ENCODE measurements around the gene TNP2. TPM values are rescaled to one million over a fixed set of nuclear protein-coding genes. Genes with fewer than 3 reads are reported as not detected.

The TNP2 gene
- polyA plus RNA-seq, 1 of the 3 experiments (the other 2 are of a cell fraction), result not detected

DNA sequence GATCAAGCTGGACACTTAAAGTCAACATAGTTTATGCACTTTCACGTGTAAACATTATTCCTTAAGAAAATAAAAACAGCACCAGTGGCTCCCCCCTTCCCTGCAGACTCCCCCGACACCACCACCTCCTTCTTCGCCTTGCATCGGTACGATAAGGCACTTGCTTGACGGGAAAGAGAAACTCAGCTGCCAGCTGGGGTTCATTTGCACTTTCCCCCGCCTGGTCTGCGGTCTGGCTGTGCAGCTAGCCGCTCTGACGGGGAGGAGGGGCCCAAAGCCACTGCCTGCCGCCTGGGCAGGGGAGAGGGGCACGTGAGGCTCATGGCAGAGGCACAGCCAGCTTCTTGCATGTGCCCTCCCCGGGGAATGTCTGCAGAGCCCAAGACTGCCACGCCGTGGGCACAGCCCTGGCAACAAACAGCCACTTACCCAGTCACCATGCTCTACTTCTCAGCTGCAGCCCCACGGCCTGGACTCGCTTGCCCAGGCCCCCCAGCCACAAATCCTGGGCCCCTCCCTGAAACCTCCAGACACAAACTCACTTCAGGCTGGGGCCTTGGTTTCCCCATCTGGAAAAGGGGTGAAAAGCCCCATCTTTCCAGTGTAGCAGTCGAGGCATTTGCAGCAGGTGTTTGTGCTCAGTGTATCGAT lies 28.5 kb upstream of the TNP2 start:
- Histone ChIP-seq H3K9ac (no peak overlapping the region), H3F3A (replicated peaks; ENCODE audit: insufficient read depth) (peaks cover 3% of the 10 kb centered on the region), H2AFZ (ENCODE audit: low read depth) (peak overlapping the region; percentile 59; the same call in 1 of the 2 replicates), H3K36me3 (replicated peaks in 1 of 2; ENCODE audit: control insufficient read depth in 1 of 2, insufficient read depth in 2 of 2, low read length in 1 of 2) (no peaks in the 10 kb centered on the region), H3K27me3 (ENCODE audit: insufficient read depth) (no peaks in the 10 kb centered on the region), H3K4me1 (ENCODE audit: control insufficient read depth in 1 of 2, insufficient read depth in 2 of 2, low read depth in 1 of 2, low read length in 1 of 2) (peaks cover 0 to 16% of the 10 kb centered on the region in 2 experiments; a peak in 2 of 4 replicates), H3K27ac (ENCODE audit: low read depth in 2 of 2, low read length in 1 of 2) (peak overlapping the region in 1 of 2 experiments; percentile 86; a peak in 2 of 4 replicates), H3K4me3 (ENCODE audit: low read depth in 2 of 2, low read length in 1 of 2) (0 out of 4 replicates have a peak overlapping the region, but pooled peaks of 1 of the 2 experiments have one; percentile 13), H4K20me1 (ENCODE audit: insufficient read depth) (no peaks in the 10 kb centered on the region), H3K4me2 (peak overlapping the region; percentile 34), H3K79me2 (ENCODE audit: insufficient read depth) (no peaks in the 10 kb centered on the region), H3K9me2 (no peaks in the 10 kb centered on the region), H3K9me3 (no peaks in the 10 kb centered on the region)
- ChIA-PET CTCF (interaction anchor here (0.6 to 2.8 kb wide), 17 partner anchors 11 to 347 kb away, joined by 3 to 23 read pairs (median 4); partner anchors contain the start of genes PRM2 and SOCS1), POLR2A (interaction anchor here (0.7 to 1.3 kb wide), 3 partner anchors 21 to 334 kb away, joined by 3 read pairs; no protein-coding TSS in a partner anchor)
- WGBS (ENCODE audit: low lambda C conversion rate), result 20% methylated on average over 13 of the region's 19 CpGs
- TF ChIP-seq TCF12 (IDR thresholded peaks at IDR 0.05) (peak; percentile 80), FOSL2 (IDR thresholded peaks at IDR 0.05; ENCODE audit: borderline replicate concordance, low read depth) (no peak), ZBTB33 (IDR thresholded peaks at IDR 0.05; ENCODE audit: borderline replicate concordance, low read depth) (no peak), NFIC (IDR thresholded peaks at IDR 0.05; ENCODE audit: borderline replicate concordance) (0 out of 2 replicates have a peak, but pooled peaks have one; percentile 14), GATA2 (CRISPR knock-in tag; IDR thresholded peaks at IDR 0.05) (peak; percentile 11; the same call in 1 of the 2 replicates), RAD21 (IDR thresholded peaks at IDR 0.05; ENCODE audit: low read length) (peak; percentile 50), CHD2 (IDR thresholded peaks at IDR 0.05; ENCODE audit: low read length, partially characterized antibody) (peak; percentile 85), GABPA (IDR thresholded peaks at IDR 0.05; ENCODE audit: low read depth) (no peak), REST (IDR thresholded peaks at IDR 0.05; ENCODE audit: low read depth, low read length) (no peak), RCOR1 (IDR thresholded peaks at IDR 0.05; ENCODE audit: low read length) (no peak), SMC3 (IDR thresholded peaks at IDR 0.05; ENCODE audit: low read depth, low read length) (peak; percentile 47), USF1 (IDR thresholded peaks at IDR 0.05; ENCODE audit: borderline replicate concordance, low read depth) (peak; percentile 70; the same call in 1 of the 2 replicates), MXI1 (IDR thresholded peaks at IDR 0.05; ENCODE audit: low read depth, low read length) (peak; percentile 93), USF2 (IDR thresholded peaks at IDR 0.05; ENCODE audit: borderline replicate concordance, low read depth, low read length) (peak; percentile 70), EP300 (IDR thresholded peaks at IDR 0.05; ENCODE audit: borderline replicate concordance in 1 of 2, low read depth in 1 of 2, low read length in 1 of 2) (peak in 1 of 2 experiments; percentile 45; a peak in 1 of 4 replicates), MAX (IDR thresholded peaks at IDR 0.05; ENCODE audit: low read depth) (peak; percentile 68), FOXJ3 (CRISPR knock-in tag; IDR thresholded peaks at IDR 0.05) (0 out of 2 replicates have a peak, but pooled peaks have one; percentile 56)
- DNase-seq, result peak; percentile 87

Data from SK-N-SH (cell line).